Measurements from ENCODE around the gene IL3. TPM values are rescaled to one million over a fixed set of nuclear protein-coding genes. Genes with fewer than 3 reads are reported as not detected.
A peak's percentile ranks its signal among the peaks of the same experiment; 100 is the strongest.

The IL3 gene
- polyA plus RNA-seq, 3 donors, result not detected

- DNase-seq (ENCODE audit: extremely low read depth in 1 of 11, low read depth in 9 of 11, low spot score in 4 of 11), result no peak
These were observed 22.0 kb downstream of the IL3 start for GRCh38 chr5:132082329-132083023.

GRCh38 chr5:132083071-132083678 is 22.7 kb downstream of the IL3 start:
- DNase-seq (ENCODE audit: extremely low read depth in 1 of 11, low read depth in 9 of 11, low spot score in 4 of 11), result no peak

- no peak for DNase-seq (ENCODE audit: extremely low read depth in 1 of 11, low read depth in 9 of 11, low spot score in 4 of 11)
These were observed 25.2 kb downstream of the IL3 start for GRCh38 chr5:132085686-132086085.

- DNase-seq (ENCODE audit: extremely low read depth in 1 of 11, low read depth in 9 of 11, low spot score in 4 of 11), result peak in 2 of 11 donors; percentile 15 to 31
These were observed 25.9 kb downstream of the IL3 start for GRCh38 chr5:132086277-132086794.

GRCh38 chr5:132087176-132087575 is 26.7 kb downstream of the IL3 start:
- no peak for DNase-seq (ENCODE audit: extremely low read depth in 1 of 11, low read depth in 9 of 11, low spot score in 4 of 11)

GRCh38 chr5:132087661-132088060 is 27.2 kb downstream of the IL3 start:
- no peak for DNase-seq (ENCODE audit: extremely low read depth in 1 of 11, low read depth in 9 of 11, low spot score in 4 of 11)

GRCh38 chr5:132089363-132089762 is 28.9 kb downstream of the IL3 start:
- DNase-seq (ENCODE audit: extremely low read depth in 1 of 11, low read depth in 9 of 11, low spot score in 4 of 11), result no peak

GRCh38 chr5:132090107-132090506 is 29.7 kb downstream of the IL3 start:
- no peak for DNase-seq (ENCODE audit: extremely low read depth in 1 of 11, low read depth in 9 of 11, low spot score in 4 of 11)

GRCh38 chr5:132093271-132093670 is 32.8 kb downstream of the IL3 start:
- DNase-seq (ENCODE audit: extremely low read depth in 1 of 11, low read depth in 9 of 11, low spot score in 4 of 11), result no peak

GRCh38 chr5:132094393-132095076 is 34.1 kb downstream of the IL3 start:
- DNase-seq (ENCODE audit: extremely low read depth in 1 of 11, low read depth in 9 of 11, low spot score in 4 of 11), result no peak

- no peak for DNase-seq (ENCODE audit: extremely low read depth in 1 of 11, low read depth in 9 of 11, low spot score in 4 of 11)
These were observed 34.6 kb downstream of the IL3 start for GRCh38 chr5:132095077-132095410.

GRCh38 chr5:132095424-132095972 is 35.0 kb downstream of the IL3 start:
- DNase-seq (ENCODE audit: extremely low read depth in 1 of 11, low read depth in 9 of 11, low spot score in 4 of 11), result no peak

- DNase-seq (ENCODE audit: extremely low read depth in 1 of 11, low read depth in 9 of 11, low spot score in 4 of 11), result no peak
These were observed 36.4 kb downstream of the IL3 start for GRCh38 chr5:132096904-132097303.

- no peak for DNase-seq (ENCODE audit: extremely low read depth in 1 of 11, low read depth in 9 of 11, low spot score in 4 of 11)
These were observed 37.7 kb downstream of the IL3 start for GRCh38 chr5:132098151-132098594.

- DNase-seq (ENCODE audit: extremely low read depth in 1 of 11, low read depth in 9 of 11, low spot score in 4 of 11), result no peak
These were observed 38.2 kb downstream of the IL3 start for GRCh38 chr5:132098621-132099020.

- DNase-seq (ENCODE audit: extremely low read depth in 1 of 11, low read depth in 9 of 11, low spot score in 4 of 11), result no peak
These were observed 38.8 kb downstream of the IL3 start for GRCh38 chr5:132099076-132099748.

GRCh38 chr5:132099905-132100304 is 39.5 kb downstream of the IL3 start:
- DNase-seq (ENCODE audit: extremely low read depth in 1 of 11, low read depth in 9 of 11, low spot score in 4 of 11), result no peak

- DNase-seq (ENCODE audit: extremely low read depth in 1 of 11, low read depth in 9 of 11, low spot score in 4 of 11), result no peak
These were observed 40.3 kb downstream of the IL3 start for GRCh38 chr5:132100672-132101261.

- DNase-seq (ENCODE audit: extremely low read depth in 1 of 11, low read depth in 9 of 11, low spot score in 4 of 11), result no peak
These were observed 41.0 kb downstream of the IL3 start for GRCh38 chr5:132101385-132101880.
